CD4-positive, alpha-beta T cell treated with Interleukin-1 beta for 1 hour (primary cell): Measurements from ENCODE around the gene G6PC1.
"Not testable (repeated sequence)": the region's sequence is repeated elsewhere in the genome, so short reads cannot be mapped to it uniquely, and the experiment has no call there.

ENCODE experiments used
- DNase-seq, 2 donors: peaks; one replicate each; pipeline ENCODE4 v3.0.0-alpha.2; 2020 to 2022

Gene G6PC1

DNA sequence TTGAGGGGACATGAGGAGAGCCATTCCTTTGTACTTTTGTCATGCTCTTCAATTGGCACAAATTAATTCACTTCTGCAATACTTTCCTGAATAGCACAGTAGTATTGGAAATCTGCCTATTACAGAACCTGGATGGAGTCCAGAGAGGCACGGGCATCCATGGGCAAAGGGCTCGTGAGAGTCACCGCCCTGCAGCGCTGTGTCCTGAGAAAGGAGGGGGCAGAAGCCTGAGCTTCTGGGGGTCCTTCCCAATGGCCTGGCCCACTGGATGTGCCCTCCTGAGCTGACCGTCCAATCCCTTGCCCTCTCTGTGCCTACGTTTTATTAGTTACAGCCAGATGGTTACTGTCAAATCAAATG, 3.5 kb downstream of the G6PC1 start:
- DNase-seq, result no peak

- no peak for DNase-seq
Measured at GRCh38 chr17:42906772-42907446, 6.3 kb downstream of the G6PC1 start.

DNA sequence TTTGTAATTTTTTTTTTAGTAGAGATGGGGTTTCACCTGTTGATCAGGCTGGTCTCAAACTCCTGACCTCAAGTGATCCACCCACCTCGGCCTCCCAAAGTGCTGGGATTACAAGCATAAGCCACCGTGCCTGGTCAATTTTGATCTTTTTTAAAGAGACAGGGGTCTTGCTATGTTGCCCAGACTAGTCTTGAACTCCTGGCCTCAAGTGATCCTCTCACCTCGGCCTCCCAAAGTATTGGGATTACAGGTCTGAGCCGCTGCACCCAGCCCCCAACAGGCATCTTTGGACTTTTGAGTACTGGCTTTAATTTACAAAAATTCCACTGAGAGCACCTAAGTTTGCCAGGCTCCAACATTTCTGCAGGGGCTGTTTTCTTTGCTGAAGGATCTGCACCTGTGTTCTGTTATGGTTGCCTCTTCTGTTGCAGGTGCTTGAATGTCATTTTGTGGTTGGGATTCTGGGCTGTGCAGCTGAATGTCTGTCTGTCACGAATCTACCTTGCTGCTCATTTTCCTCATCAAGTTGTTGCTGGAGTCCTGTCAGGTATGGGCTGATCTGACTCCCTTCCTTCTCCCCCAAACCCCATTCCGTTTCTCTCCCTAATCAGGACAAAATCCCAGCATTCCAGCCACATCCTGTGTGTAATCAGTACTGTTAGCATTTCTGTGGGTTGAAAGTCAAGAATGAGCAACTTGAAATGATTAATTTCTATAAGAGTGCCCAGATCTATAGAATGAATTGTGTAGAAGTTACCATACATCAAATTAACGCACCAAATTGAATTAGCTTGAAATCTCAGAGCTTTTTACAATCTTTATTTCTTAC, 8.5 kb downstream of the G6PC1 start:
- no peak for DNase-seq

DNA sequence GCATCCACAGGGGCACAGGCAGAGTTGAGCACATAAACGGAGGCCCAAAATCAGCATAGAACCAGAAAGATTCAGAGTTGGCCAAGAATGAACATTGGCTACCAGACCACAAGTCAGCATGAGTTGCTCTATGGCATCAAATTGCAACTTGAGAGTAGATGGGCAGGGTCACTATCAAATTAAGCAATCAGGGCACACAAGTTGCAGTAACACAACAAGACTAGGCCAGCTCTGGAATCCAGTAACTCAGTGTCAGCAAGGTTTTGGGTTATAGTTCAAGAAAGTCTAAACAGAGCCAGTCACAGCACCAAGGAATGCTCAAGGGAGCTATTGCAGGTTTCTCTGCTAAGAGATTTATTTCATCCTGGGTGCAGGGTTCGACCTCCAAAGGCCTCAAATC, 12.9 kb downstream of the G6PC1 start:
- DNase-seq, result no peak

DNA sequence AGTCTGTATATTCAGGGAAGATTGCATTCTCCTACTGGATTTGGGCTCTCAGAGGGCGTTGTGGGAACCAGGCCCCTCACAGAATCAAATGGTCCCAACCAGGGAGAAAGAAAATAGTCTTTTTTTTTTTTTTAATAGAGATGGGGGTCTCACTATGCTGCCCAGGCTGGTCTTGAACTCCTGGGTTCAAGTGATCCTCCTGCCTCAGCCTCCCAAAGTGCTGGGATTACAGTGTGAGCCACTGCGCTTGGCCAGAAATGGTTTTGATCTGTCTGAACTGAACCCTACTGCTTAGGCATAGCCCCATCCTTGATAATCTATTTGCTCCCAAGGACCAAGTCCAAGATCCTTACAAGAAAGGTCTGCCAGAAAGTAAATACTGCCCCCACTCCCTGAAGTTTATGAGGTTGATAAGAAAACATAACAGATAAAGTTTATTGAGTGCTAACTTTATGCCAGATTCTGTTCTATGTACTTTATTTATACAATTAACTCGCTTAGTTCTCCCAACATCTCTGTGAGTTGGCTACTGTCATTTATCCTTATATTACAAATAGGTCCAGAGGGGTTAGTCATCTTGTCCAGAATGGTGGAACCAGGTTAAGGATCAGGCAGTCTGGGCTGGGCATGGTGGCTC, 13.5 kb downstream of the G6PC1 start:
- DNase-seq, result no peak

- DNase-seq, result not testable (repeated sequence)
Measured at GRCh38 chr17:42915288-42915687, 14.7 kb downstream of the G6PC1 start.

GRCh38 chr17:42916388-42917235, 16.0 kb downstream of the G6PC1 start:
- DNase-seq, result not testable (repeated sequence)

DNA sequence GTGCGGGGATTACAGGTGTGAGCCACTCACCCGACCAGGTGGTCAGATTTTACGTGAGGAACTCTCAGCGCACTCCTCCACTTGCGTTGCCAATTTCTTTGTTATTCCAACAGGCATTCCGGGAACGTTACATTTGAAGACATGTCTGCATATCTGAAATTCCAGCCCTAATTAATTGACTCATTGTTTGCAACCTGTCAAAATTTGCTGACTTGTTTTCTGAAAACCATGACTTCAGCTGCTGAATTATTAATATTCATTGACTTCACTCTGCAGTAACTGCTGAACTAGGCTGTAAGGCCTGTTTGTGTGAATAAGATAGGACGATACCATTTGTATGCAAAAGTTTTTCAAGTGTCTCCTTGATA, 16.6 kb downstream of the G6PC1 start:
- DNase-seq, result no peak

- no peak for DNase-seq
Measured at GRCh38 chr17:42918902-42919521, 18.4 kb downstream of the G6PC1 start.

- DNase-seq, result not testable (repeated sequence)
Measured at GRCh38 chr17:42919522-42920077, 19.0 kb downstream of the G6PC1 start.

DNA sequence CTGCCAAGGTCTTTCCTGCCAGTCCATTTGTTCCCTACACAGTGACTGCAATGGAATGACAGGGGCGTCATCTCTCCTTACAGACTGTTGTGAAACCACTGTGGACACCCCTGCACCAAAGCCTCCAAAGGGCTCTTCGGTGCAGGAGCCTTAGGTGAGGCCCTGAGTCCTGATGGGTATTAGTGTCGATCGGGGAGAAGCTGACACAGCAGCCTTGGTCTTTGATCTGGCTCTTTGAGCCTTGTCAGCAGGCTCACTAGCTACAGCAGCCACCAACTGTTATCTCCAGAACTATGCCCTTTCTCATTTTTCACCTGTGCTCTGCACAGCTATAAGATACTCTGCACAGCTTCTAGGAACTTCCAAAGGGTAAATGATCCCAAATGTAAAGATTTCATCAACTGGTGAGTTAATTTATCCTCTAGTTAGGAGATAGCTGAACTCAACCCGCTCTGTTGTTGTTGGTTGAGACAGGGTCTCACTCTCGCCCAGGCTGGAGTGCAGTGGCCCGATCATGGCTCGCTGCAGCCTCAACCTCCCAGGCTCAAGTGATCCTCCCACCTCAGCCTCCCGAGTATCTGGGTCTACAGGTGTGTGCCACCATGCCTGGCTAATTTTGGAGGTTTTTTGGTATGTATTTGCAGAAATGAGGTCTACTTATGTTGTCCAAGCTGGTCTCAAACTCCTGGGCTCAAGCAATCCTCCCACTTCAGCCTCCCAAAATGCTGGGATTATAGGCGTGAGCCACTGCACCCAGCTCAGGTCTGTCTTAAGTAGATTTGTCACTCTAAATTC, 19.7 kb downstream of the G6PC1 start:
- no peak for DNase-seq

DNA sequence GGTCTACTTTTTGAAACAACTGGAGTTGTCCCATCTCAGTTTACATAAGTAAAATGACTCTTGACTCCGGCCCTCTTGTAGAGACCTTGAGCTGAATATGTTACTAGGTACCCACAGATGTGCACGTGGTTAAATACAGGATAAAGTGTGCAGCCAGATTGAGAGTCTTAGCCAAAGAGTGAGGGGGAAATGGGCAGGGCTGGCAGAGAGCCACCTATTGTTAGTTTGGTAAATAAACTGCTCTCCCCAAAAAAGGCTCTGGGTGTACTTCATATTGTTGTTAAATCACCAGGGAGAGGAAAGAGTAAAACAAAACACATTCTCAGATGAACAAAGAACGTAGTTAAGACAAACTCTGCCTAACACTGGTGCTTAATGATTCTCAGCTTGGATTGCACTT, 20.3 kb downstream of the G6PC1 start:
- no peak for DNase-seq

GRCh38 chr17:42922294-42922693, 21.7 kb downstream of the G6PC1 start:
- DNase-seq, result no peak

DNA sequence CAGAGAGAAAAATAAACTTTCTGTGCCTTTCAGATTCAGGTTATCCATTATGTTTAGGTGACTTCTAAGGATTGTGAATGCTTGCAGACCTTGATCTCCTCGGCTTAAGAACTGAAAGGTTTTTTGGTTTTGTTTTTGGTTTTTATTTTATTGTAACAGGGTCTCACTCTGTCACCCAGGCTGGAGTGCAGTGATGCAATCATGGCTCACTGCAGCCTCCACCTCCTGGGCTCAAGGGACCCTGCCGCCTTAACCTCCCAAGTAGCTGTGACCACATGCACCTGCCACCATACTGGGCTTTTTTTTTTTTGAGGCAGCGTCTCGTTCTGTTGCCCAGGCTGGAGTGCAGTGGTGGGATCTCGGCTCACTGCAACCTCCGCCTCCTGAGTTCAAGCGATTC, 22.9 kb downstream of the G6PC1 start:
- DNase-seq, result not testable (repeated sequence)

DNA sequence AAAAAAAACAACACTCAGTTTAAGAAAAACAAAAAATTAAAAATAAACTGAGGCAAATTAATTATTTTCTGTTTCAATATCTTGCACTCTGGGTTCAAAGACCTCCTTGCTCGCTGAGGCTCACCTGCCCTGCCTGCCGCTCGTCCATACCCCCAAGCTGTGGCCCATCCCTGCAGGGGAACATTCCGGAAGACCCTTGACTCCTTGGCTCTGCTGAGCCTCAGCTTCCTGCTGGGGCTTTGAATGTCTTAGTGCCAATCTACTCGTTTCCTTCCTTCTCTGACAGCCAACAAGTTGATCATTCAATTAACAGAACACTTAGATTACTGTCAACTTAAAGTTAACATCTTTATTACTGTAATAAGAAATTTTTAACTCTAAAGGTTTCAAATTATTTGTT, 24.3 kb downstream of the G6PC1 start:
- DNase-seq, result no peak

DNA sequence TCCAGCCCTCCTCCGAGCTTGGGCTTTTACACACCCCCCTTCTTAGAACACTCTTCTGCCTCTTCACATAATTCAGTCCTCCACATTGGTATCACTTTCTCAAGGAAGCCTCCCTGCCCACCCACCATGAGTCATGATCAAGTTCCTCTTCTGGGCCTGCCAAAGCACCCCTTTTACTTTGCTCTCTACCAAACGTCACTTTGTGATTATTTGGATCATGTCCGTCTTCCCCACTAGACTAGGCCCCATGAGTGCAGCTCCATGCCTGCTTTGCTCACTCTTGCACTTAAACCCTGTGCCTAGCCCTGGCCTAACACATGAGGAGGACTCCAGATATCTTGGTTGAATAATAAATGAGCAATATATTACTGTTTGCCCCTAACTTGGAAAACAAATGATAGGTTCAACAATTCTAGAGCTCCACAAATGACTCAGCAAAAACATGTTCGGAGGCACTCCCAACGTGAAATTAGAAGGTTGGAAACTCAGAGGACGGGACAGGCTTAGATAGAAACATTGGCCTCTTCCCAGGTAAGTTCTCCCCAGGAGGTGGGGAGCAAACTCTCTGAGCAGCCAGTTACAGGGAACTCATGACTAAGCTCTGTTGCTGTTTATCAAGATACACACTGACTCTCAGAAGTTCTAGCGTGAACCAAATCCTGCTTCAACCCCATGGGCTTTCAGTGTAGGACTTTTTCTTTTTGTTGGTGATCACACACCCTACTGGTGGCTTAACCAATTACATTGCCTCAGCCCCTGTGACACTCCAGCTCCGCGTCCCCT, 28.3 kb downstream of the G6PC1 start:
- DNase-seq, result peak; percentile 14 to 65

GRCh38 chr17:42929497-42929844, 28.9 kb downstream of the G6PC1 start:
- DNase-seq, result no peak

GRCh38 chr17:42937712-42938596, 37.4 kb downstream of the G6PC1 start:
- peak; percentile 20 to 22 for DNase-seq

DNA sequence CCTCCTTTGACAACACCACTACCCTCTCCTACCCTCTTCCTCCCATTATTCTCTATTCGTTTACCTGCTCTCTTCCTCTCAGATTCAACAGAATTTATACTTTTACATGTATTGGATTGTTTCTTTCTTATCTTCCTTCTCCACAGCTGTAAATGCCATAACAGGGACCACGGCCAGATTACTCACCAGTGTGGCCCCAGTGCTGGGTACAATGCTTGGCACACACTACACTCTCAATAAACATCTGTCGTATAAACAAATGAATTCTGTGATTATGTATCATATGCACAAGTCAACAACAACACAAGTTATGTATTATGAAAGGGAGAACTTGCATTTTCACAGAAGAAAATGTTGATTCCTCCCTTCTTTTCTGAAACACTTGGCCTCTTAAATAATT, 43.6 kb downstream of the G6PC1 start:
- DNase-seq, result no peak

DNA sequence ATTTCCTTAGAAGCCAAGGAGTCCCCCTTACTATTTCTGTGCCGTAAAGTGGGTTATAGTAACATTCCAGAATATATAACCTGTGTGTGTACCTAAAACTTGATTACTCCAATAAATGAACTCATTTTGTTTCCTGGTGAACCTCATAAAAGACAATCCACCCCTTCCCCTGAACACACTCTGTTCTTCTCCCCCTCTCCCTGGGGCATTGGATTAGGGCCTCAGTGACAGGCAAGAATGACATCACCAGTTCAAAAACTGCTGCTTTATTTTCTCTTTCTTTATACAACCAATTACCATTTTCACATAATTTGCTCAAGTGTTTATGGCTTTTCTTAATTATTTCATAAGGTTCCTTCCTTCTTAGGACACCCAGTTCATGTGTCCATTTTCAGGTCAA, 46.2 kb downstream of the G6PC1 start:
- no peak for DNase-seq
